SU-DHL-6 (cell line): ENCODE measurements around the gene CDKN2AIPNL.
"Not testable (repeated sequence)": the region's sequence is repeated elsewhere in the genome, so short reads cannot be mapped to it uniquely, and the experiment has no call there.

Source experiments
- EZH2phosphoT487 ChIP-seq: fragments of 200-600 bp; sonication (generic), shearing (Covaris generic); conservative IDR thresholded peaks from 2 replicates; pipeline ENCODE4 v1.6.1; 2018; ENCODE audit warnings: mild to moderate bottlenecking, antibody characterized with exemption, low read length, moderate library complexity, mixed read lengths
- TF ChIP-seq, protein P1 (sequence below): fragments of 200-600 bp; sonication (generic); IDR thresholded peaks from one replicate; pipeline ENCODE4 v1.5.1; 2017; ENCODE audit warnings: antibody characterized with exemption, mild to moderate bottlenecking, low read length, moderate library complexity; ENCODE audit not compliant: insufficient read depth, poor library complexity, severe bottlenecking

DNA sequence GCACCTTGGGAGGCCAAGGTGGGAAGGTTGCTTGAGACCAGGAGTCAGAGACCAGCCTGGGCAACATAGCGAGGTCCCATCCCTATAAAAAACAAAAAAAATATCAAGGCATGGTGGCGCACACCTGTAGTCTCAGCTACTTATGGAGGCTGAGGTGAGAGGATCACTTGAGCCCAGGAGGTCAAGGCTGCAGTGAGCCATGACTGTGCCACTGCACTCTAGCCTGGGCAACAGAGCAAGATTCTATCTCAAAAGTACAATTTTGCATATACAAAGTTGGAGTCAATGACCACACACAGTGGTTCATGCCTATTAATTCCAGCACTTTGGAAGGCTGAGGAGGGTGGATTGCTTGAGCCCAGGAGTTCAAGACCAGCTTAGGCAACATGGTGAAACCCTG, 29.5 kb downstream of the CDKN2AIPNL start:
- TF ChIP-seq, protein P1, sequence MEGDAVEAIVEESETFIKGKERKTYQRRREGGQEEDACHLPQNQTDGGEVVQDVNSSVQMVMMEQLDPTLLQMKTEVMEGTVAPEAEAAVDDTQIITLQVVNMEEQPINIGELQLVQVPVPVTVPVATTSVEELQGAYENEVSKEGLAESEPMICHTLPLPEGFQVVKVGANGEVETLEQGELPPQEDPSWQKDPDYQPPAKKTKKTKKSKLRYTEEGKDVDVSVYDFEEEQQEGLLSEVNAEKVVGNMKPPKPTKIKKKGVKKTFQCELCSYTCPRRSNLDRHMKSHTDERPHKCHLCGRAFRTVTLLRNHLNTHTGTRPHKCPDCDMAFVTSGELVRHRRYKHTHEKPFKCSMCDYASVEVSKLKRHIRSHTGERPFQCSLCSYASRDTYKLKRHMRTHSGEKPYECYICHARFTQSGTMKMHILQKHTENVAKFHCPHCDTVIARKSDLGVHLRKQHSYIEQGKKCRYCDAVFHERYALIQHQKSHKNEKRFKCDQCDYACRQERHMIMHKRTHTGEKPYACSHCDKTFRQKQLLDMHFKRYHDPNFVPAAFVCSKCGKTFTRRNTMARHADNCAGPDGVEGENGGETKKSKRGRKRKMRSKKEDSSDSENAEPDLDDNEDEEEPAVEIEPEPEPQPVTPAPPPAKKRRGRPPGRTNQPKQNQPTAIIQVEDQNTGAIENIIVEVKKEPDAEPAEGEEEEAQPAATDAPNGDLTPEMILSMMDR: not testable (repeated sequence)
- not testable (repeated sequence) for TF ChIP-seq EZH2phosphoT487
